Trophoblast cell (in vitro differentiated cells and primary cell): ENCODE measurements around the gene MPO.

ENCODE experiments used
- DNase-seq, 2 donors: peaks; one replicate each; pipeline ENCODE4 v3.0.0-alpha.2; 2016
- H2AFZ ChIP-seq: 2 replicates; pipeline ENCODE4 v1.6.1; 2013; ENCODE audit warnings: low read length, moderate library complexity, mild to moderate bottlenecking; ENCODE audit not compliant: insufficient read depth, poor library complexity
- H2AK5ac ChIP-seq: 2 replicates; pipeline ENCODE4 v1.6.1; 2013; ENCODE audit warnings: mild to moderate bottlenecking, low read length
- H2BK120ac ChIP-seq: 2 replicates; pipeline ENCODE4 v1.6.1; 2013; ENCODE audit warnings: low read length, mild to moderate bottlenecking, moderate library complexity; ENCODE audit not compliant: insufficient read depth, poor library complexity
- H2BK12ac ChIP-seq: 2 replicates; pipeline ENCODE4 v1.6.1; 2013; ENCODE audit warnings: mild to moderate bottlenecking, low read length, moderate library complexity
- H2BK5ac ChIP-seq: 2 replicates; pipeline ENCODE4 v1.6.1; 2013; ENCODE audit warnings: low read length, low read depth, moderate library complexity, mild to moderate bottlenecking; ENCODE audit not compliant: poor library complexity
- H3K14ac ChIP-seq: 2 replicates; pipeline ENCODE4 v1.6.1; 2013; ENCODE audit warnings: mild to moderate bottlenecking, low read length
- H3K18ac ChIP-seq: 2 replicates; pipeline ENCODE4 v1.6.1; 2013; ENCODE audit warnings: mild to moderate bottlenecking, low read length
- H3K23ac ChIP-seq: 2 replicates; pipeline ENCODE4 v1.6.1; 2013; ENCODE audit warnings: low read length
- H3K27ac ChIP-seq: 2 replicates; pipeline ENCODE4 v1.5.1; 2013; ENCODE audit warnings: low read depth, mild to moderate bottlenecking, inconsistent platforms, low read length, moderate library complexity
- H3K27me3 ChIP-seq: 2 replicates; pipeline ENCODE4 v1.6.1; 2013; ENCODE audit warnings: inconsistent platforms, mild to moderate bottlenecking, low read length, moderate library complexity; ENCODE audit not compliant: insufficient read depth
- H3K36me3 ChIP-seq, 2 experiments: 1 replicate in 1 of 2; 2 replicates in 1 of 2; pipeline ENCODE4 v1.6.1; 2013; ENCODE audit warnings: low read length in 2 of 2, mild to moderate bottlenecking in 2 of 2, moderate library complexity in 1 of 2; ENCODE audit not compliant: insufficient read depth in 2 of 2, control insufficient read depth in 1 of 2
- H3K4ac ChIP-seq: 2 replicates; pipeline ENCODE4 v1.6.1; 2013; ENCODE audit warnings: low read depth, mild to moderate bottlenecking, low read length, moderate library complexity
- H3K4me1 ChIP-seq, 2 experiments: 1 replicate in 1 of 2; 2 replicates in 1 of 2; pipeline ENCODE4 v1.6.1; 2013; ENCODE audit warnings: low read length in 2 of 2, mild to moderate bottlenecking in 2 of 2, moderate library complexity in 1 of 2; ENCODE audit not compliant: insufficient read depth in 2 of 2, control insufficient read depth in 1 of 2
- H3K4me2 ChIP-seq: 2 replicates; pipeline ENCODE4 v1.6.1; 2013; ENCODE audit warnings: inconsistent platforms, mild to moderate bottlenecking, low read length, moderate library complexity
- H3K4me3 ChIP-seq: 2 replicates; pipeline ENCODE4 v1.5.1; 2013; ENCODE audit warnings: mild to moderate bottlenecking, low read depth, low read length, inconsistent platforms
- H3K79me1 ChIP-seq: one replicate; pipeline ENCODE4 v1.6.1; 2013; ENCODE audit warnings: low read length
- H3K79me2 ChIP-seq: 2 replicates; pipeline ENCODE4 v1.6.1; 2013; ENCODE audit warnings: low read length, mild to moderate bottlenecking; ENCODE audit not compliant: control insufficient read depth, insufficient read depth, poor library complexity
- H3K9ac ChIP-seq: 2 replicates; pipeline ENCODE4 v1.6.1; 2013; ENCODE audit warnings: mild to moderate bottlenecking, low read length
- H3K9me3 ChIP-seq: 2 replicates; pipeline ENCODE4 v1.6.1; 2013; ENCODE audit warnings: low read depth, mild to moderate bottlenecking, control low read depth, inconsistent platforms, low read length; ENCODE audit not compliant: insufficient read depth
- H4K12ac ChIP-seq: 2 replicates; pipeline ENCODE4 v1.6.1; 2013; ENCODE audit warnings: low read depth, mild to moderate bottlenecking, low read length, moderate library complexity
- H4K8ac ChIP-seq: 2 replicates; pipeline ENCODE4 v1.6.1; 2013; ENCODE audit warnings: low read depth, mild to moderate bottlenecking, low read length, moderate library complexity
- H4K91ac ChIP-seq: one replicate; pipeline ENCODE4 v1.6.1; 2013; ENCODE audit warnings: low read depth, mild to moderate bottlenecking, low read length, moderate library complexity
- WGBS: extraction: QIAGEN DNeasy Blood & Tissue Kit; methylation state at CpG from one replicate; pipeline ENCODE4 v1.1.7; 2013; ENCODE audit warnings: missing lambda C conversion rate; ENCODE audit not compliant: insufficient read length, insufficient coverage; ENCODE audit errors: extremely low coverage; 5-methylcytosine and 5-hydroxymethylcytosine counted together

The MPO gene

GRCh38 chr17:58319173-58320162 is 38.7 kb upstream of the MPO start:
- H3K9ac ChIP-seq: no peak overlapping the region
- no CpG with 5 or more reads among the region's 25 CpGs for WGBS
- H3K23ac ChIP-seq: no peak overlapping the region
- peaks cover under 1 to 7% of the 10 kb centered on the region in 2 experiments for H3K4me1 ChIP-seq
- H3K79me1 ChIP-seq: peaks cover 5% of the 10 kb centered on the region
- H2BK5ac ChIP-seq: no peak overlapping the region
- DNase-seq: no peak
- no peak overlapping the region for H2BK12ac ChIP-seq
- no peak overlapping the region for H2AFZ ChIP-seq
- H4K91ac ChIP-seq: no peak overlapping the region
- peaks cover 2% of the 10 kb centered on the region for H3K79me2 ChIP-seq
- no peak overlapping the region for H2BK120ac ChIP-seq
- no peak overlapping the region for H3K27ac ChIP-seq
- H3K4me2 ChIP-seq: no peak overlapping the region
- no peak overlapping the region for H3K4ac ChIP-seq
- H3K9me3 ChIP-seq: no peaks in the 10 kb centered on the region
- no peaks in the 10 kb centered on the region for H3K36me3 ChIP-seq
- H4K12ac ChIP-seq: no peak overlapping the region
- no peak overlapping the region for H4K8ac ChIP-seq
- no peak overlapping the region for H3K18ac ChIP-seq
- no peak overlapping the region for H2AK5ac ChIP-seq
- no peaks in the 10 kb centered on the region for H3K27me3 ChIP-seq
- no peak overlapping the region for H3K14ac ChIP-seq
- no peak overlapping the region for H3K4me3 ChIP-seq

DNA sequence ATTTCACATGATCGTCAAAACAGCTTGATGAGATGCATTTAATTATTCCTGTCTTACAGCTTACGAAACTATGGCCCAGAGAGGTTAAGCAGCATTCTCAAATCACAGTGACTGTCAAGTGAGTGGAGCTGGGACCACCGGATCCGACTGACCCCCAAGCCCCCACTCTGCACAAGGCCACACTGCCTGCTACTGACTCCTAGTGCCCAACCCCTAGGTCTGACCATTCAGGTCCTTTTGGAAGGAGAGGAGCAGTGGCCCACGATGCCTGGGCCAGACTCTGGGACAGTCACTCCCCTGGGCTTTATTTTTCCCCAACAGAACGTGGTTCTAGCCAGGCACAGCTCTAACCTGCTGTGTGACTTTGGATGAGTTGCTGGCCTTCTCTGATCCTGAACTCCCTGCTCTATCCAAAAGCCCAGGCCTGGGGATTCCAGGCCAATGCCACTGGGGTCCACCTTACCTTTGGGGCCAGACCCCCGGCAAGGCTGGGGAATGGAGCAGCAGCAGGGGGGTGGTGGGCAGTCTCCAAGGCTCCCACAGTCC is 38.0 kb upstream of the MPO start:
- Histone ChIP-seq H3K23ac (no peak overlapping the region), H2AK5ac (no peak overlapping the region), H4K12ac (no peak overlapping the region), H3K14ac (no peak overlapping the region), H2BK120ac (no peak overlapping the region), H2BK12ac (no peak overlapping the region), H3K27me3 (no peaks in the 10 kb centered on the region), H4K8ac (no peak overlapping the region), H3K79me2 (no peaks in the 10 kb centered on the region), H3K4ac (no peak overlapping the region), H3K79me1 (no peaks in the 10 kb centered on the region), H3K4me1 (no peaks in the 10 kb centered on the region), H3K18ac (no peak overlapping the region), H3K4me3 (no peak overlapping the region), H3K9ac (no peak overlapping the region), H3K27ac (no peak overlapping the region), H2AFZ (no peak overlapping the region), H3K36me3 (no peaks in the 10 kb centered on the region), H4K91ac (no peak overlapping the region), H2BK5ac (no peak overlapping the region), H3K9me3 (no peaks in the 10 kb centered on the region), H3K4me2 (no peak overlapping the region)
- no CpG with 5 or more reads among the region's 7 CpGs for WGBS
- DNase-seq: no peak

GRCh38 chr17:58318065-58318481 is 37.3 kb upstream of the MPO start:
- H3K4me3 ChIP-seq: no peak overlapping the region
- H2BK12ac ChIP-seq: peak overlapping the region; percentile 4
- no peak overlapping the region for H3K4ac ChIP-seq
- H2AK5ac ChIP-seq: no peak overlapping the region
- no peak overlapping the region for H4K91ac ChIP-seq
- no peak overlapping the region for H3K4me2 ChIP-seq
- no peaks in the 10 kb centered on the region for H3K27me3 ChIP-seq
- H2AFZ ChIP-seq: no peak overlapping the region
- no peak overlapping the region for H4K12ac ChIP-seq
- H3K79me1 ChIP-seq: no peaks in the 10 kb centered on the region
- H3K9ac ChIP-seq: no peak overlapping the region
- H3K23ac ChIP-seq: no peak overlapping the region
- H3K9me3 ChIP-seq: no peaks in the 10 kb centered on the region
- no CpG with 5 or more reads among the region's 9 CpGs for WGBS
- H3K36me3 ChIP-seq: no peaks in the 10 kb centered on the region
- no peak for DNase-seq
- no peaks in the 10 kb centered on the region for H3K79me2 ChIP-seq
- no peak overlapping the region for H3K14ac ChIP-seq
- H3K4me1 ChIP-seq: no peaks in the 10 kb centered on the region
- H2BK120ac ChIP-seq: no peak overlapping the region
- H2BK5ac ChIP-seq: no peak overlapping the region
- H3K27ac ChIP-seq: no peak overlapping the region
- no peak overlapping the region for H4K8ac ChIP-seq
- H3K18ac ChIP-seq: no peak overlapping the region

DNA sequence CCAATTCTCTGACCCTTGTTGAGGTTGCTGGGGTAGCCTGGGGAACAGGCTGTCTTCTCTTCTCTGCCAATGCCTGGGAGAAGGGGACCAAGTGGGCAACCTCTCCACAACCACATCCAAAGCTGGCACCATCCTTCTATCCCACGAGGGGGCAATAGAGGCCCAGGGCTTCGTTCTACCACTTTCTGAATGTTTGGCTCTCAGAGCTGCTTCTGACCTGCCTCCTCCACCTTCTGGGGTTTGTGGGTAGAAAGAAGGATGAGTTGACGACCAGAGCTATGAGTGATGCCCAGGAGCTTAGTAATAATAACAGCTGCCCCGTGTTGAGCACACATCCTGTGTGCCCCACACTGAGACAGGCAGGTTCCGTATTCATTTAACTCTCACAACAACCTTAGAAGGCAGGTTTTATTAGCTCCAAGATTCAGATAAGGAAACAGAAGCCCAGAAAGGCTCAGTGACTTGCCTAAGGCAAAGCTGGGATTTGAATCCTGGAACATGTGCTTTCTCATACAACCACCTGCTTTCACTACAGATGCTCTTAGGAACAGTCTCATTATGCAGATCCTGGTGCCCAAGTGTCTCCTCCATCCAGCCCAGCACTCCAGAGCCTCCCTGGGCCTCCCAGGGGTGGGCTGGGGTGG is 36.8 kb upstream of the MPO start:
- no peak overlapping the region for H3K23ac ChIP-seq
- no peaks in the 10 kb centered on the region for H3K79me1 ChIP-seq
- no peak overlapping the region for H4K8ac ChIP-seq
- H3K9ac ChIP-seq: no peak overlapping the region
- no peak overlapping the region for H3K14ac ChIP-seq
- no peak overlapping the region for H2BK120ac ChIP-seq
- no peak overlapping the region for H2BK5ac ChIP-seq
- no peak overlapping the region for H3K27ac ChIP-seq
- H3K4me3 ChIP-seq: no peak overlapping the region
- no CpG with 5 or more reads among the region's 5 CpGs for WGBS
- no peaks in the 10 kb centered on the region for H3K4me1 ChIP-seq
- H2AFZ ChIP-seq: no peak overlapping the region
- H3K4me2 ChIP-seq: no peak overlapping the region
- no peak overlapping the region for H2AK5ac ChIP-seq
- H3K79me2 ChIP-seq: no peaks in the 10 kb centered on the region
- no peak overlapping the region for H3K4ac ChIP-seq
- no peak overlapping the region for H3K18ac ChIP-seq
- DNase-seq: peak; percentile 61 to 74
- H3K9me3 ChIP-seq: no peaks in the 10 kb centered on the region
- no peak overlapping the region for H2BK12ac ChIP-seq
- no peaks in the 10 kb centered on the region for H3K27me3 ChIP-seq
- H4K12ac ChIP-seq: no peak overlapping the region
- H4K91ac ChIP-seq: peak overlapping the region; percentile 1
- no peaks in the 10 kb centered on the region for H3K36me3 ChIP-seq
